Measurements from ENCODE around the gene SKAP1. TPM values are rescaled to one million over a fixed set of nuclear protein-coding genes. Genes with fewer than 3 reads are reported as not detected.
"Not testable (repeated sequence)": the region's sequence is repeated elsewhere in the genome, so short reads cannot be mapped to it uniquely, and the experiment has no call there.

The SKAP1 gene
- total RNA-seq, 1 donor from 2014 or later: not detected

DNA sequence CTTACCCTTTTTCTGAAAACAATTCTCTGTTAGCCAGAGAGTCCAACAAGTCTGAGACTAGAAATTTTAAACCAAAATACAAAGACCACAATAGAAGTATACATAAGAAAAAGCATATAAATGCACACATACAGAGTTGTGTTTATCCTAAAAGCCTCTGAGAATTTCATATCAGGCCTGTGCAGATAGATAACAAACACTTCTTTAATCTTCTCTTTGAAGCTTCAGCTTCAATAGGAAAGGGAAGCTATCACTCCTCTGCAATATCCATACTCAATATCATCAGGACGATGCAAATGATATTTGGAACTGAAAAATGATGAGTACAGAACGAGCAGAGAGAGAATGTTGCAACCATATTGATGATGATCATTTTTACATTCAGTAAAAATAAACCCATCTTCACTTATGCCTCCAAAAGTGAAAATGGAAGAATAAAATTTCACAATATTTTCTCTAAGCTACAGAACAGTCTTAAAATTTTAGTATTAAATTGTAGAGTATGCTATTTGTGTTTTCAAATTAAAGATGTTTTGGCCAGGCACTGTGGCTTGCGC, 61.6 kb downstream of the SKAP1 start:
- H3K27me3 ChIP-seq (ENCODE audit: insufficient read depth, low read length): peaks cover 28% of the 10 kb centered on the region
- Mint-ChIP-seq H3K4me1 (ENCODE audit: low read depth, unreplicated experiment) (no peaks in the 10 kb centered on the region), H3K36me3 (ENCODE audit: low read depth, unreplicated experiment) (no peaks in the 10 kb centered on the region), H3K27me3 (ENCODE audit: low read depth, unreplicated experiment) (peaks cover 46% of the 10 kb centered on the region), H3K4me3 (ENCODE audit: unreplicated experiment) (no peak overlapping the region), H3K27ac (ENCODE audit: unreplicated experiment) (no peak overlapping the region), H3K9me3 (ENCODE audit: unreplicated experiment) (no peaks in the 10 kb centered on the region)
- FAIRE-seq: no peak
- no peak overlapping the region for H3K9ac ChIP-seq (ENCODE audit: low read length)
- no peaks in the 10 kb centered on the region for H3K9me3 ChIP-seq (ENCODE audit: insufficient read depth, low read depth, low read length)
- no peaks in the 10 kb centered on the region for H3K4me1 ChIP-seq (ENCODE audit: insufficient read depth, low read length)
- H3K36me3 ChIP-seq (ENCODE audit: insufficient read depth, low read length): no peaks in the 10 kb centered on the region
- no peaks in the 10 kb centered on the region for H3K79me2 ChIP-seq (ENCODE audit: insufficient read depth, low read length)
- no peak for TF ChIP-seq CTCF (IDR thresholded peaks at IDR 0.05; ENCODE audit: insufficient read depth, low read depth, low read length)
- TF ChIP-seq EZH2 (IDR thresholded peaks at IDR 0.05; ENCODE audit: insufficient read depth, low read length): no peak
- H3K4me3 ChIP-seq (ENCODE audit: insufficient read depth, low read depth, low read length): no peak overlapping the region
- H3K27ac ChIP-seq (ENCODE audit: low read depth, low read length): no peak overlapping the region
- no peak for DNase-seq (ENCODE audit: low read depth)
- H2AFZ ChIP-seq (ENCODE audit: low read depth, low read length): no peak overlapping the region
- H3K4me2 ChIP-seq (ENCODE audit: low read length): no peak overlapping the region
- H4K20me1 ChIP-seq (ENCODE audit: insufficient read depth, low read length): no peaks in the 10 kb centered on the region

DNA sequence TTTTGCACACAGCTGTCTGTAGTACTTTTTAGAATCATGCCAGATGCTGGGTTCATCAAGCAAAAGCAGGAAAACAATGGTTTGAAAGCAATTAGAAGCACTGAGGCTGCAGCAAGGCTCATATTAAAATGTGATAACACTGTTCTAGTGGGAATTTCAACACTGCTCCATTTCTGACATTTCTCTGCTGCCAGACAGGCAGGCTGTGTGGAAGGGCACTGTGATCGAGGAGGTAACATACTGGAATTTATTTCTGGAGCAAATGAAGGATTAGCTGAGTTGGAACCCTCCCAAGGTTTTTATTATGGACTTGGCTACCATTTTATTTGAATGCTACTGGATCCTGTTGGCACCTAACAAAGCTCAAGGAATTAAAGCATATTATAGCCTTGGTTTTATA, 66.9 kb downstream of the SKAP1 start:
- Histone ChIP-seq H3K4me3 (ENCODE audit: insufficient read depth, low read depth, low read length) (no peak overlapping the region), H3K79me2 (ENCODE audit: insufficient read depth, low read length) (no peaks in the 10 kb centered on the region), H3K27ac (ENCODE audit: low read depth, low read length) (no peak overlapping the region), H4K20me1 (ENCODE audit: insufficient read depth, low read length) (no peaks in the 10 kb centered on the region), H3K4me2 (ENCODE audit: low read length) (no peak overlapping the region), H3K9ac (ENCODE audit: low read length) (no peak overlapping the region), H3K36me3 (ENCODE audit: insufficient read depth, low read length) (no peaks in the 10 kb centered on the region), H2AFZ (ENCODE audit: low read depth, low read length) (no peak overlapping the region), H3K9me3 (ENCODE audit: insufficient read depth, low read depth, low read length) (no peaks in the 10 kb centered on the region), H3K4me1 (ENCODE audit: insufficient read depth, low read length) (no peaks in the 10 kb centered on the region), H3K27me3 (ENCODE audit: insufficient read depth, low read length) (peaks cover 43% of the 10 kb centered on the region)
- H3K27ac Mint-ChIP-seq (ENCODE audit: unreplicated experiment): no peak overlapping the region
- no peaks in the 10 kb centered on the region for H3K9me3 Mint-ChIP-seq (ENCODE audit: unreplicated experiment)
- no peaks in the 10 kb centered on the region for H3K4me1 Mint-ChIP-seq (ENCODE audit: low read depth, unreplicated experiment)
- DNase-seq (ENCODE audit: low read depth) (no peak), FAIRE-seq (no peak)
- H3K36me3 Mint-ChIP-seq (ENCODE audit: low read depth, unreplicated experiment): no peaks in the 10 kb centered on the region
- peaks cover 45% of the 10 kb centered on the region for H3K27me3 Mint-ChIP-seq (ENCODE audit: low read depth, unreplicated experiment)
- no peak overlapping the region for H3K4me3 Mint-ChIP-seq (ENCODE audit: unreplicated experiment)
- no peak for TF ChIP-seq EZH2 (IDR thresholded peaks at IDR 0.05; ENCODE audit: insufficient read depth, low read length)
- TF ChIP-seq CTCF (IDR thresholded peaks at IDR 0.05; ENCODE audit: insufficient read depth, low read depth, low read length): no peak

DNA sequence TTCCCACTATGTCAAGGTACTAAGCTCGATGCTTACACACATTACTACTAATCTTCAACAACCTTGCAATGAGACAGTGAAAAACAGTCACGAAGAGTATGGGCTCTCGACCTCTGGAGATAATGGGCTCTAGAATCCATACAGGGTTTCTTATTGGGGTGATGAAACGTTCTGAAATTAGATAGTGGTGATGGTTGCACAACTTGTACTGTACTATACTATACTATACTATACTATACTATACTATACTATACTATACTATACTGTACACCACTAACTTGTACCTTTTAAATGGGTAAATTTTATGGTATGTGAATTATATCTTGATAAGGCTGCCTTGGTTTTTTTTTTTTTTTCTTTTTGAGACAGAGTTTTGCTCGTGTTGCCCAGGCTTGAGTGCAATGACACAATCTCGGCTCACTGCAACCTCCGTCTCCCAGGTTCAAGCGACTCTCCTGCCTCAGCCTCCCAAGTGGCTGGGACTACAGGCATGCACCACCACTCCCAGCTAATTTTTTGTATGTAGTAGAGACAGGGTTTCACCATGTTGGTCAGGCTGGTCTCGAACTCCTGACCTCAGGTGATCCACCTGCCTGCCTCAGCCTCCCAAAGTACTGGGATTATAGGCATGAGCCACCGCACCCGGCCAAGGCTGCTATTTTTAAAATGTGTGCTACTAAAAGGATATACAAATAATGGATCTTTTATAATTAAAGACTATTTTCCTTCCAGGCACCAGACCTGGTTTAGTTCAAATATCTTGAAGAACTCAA, 69.0 kb downstream of the SKAP1 start:
- not testable (repeated sequence) for H3K27ac Mint-ChIP-seq (ENCODE audit: unreplicated experiment); H4K20me1 ChIP-seq (ENCODE audit: insufficient read depth, low read length); H3K36me3 ChIP-seq (ENCODE audit: insufficient read depth, low read length); H3K4me3 Mint-ChIP-seq (ENCODE audit: unreplicated experiment); H3K36me3 Mint-ChIP-seq (ENCODE audit: low read depth, unreplicated experiment); FAIRE-seq; H3K9ac ChIP-seq (ENCODE audit: low read length); H3K9me3 Mint-ChIP-seq (ENCODE audit: unreplicated experiment); H3K4me1 Mint-ChIP-seq (ENCODE audit: low read depth, unreplicated experiment); H3K79me2 ChIP-seq (ENCODE audit: insufficient read depth, low read length); H3K4me3 ChIP-seq (ENCODE audit: insufficient read depth, low read depth, low read length); H3K9me3 ChIP-seq (ENCODE audit: insufficient read depth, low read depth, low read length); DNase-seq (ENCODE audit: low read depth); H3K27ac ChIP-seq (ENCODE audit: low read depth, low read length); H2AFZ ChIP-seq (ENCODE audit: low read depth, low read length); H3K4me1 ChIP-seq (ENCODE audit: insufficient read depth, low read length); H3K4me2 ChIP-seq (ENCODE audit: low read length)
- peaks cover 32% of the 10 kb centered on the region for H3K27me3 ChIP-seq (ENCODE audit: insufficient read depth, low read length)
- H3K27me3 Mint-ChIP-seq (ENCODE audit: low read depth, unreplicated experiment): peaks cover 34% of the 10 kb centered on the region
